ENCODE results near the gene CXCL14. TPM values are rescaled to one million over a fixed set of nuclear protein-coding genes. Genes with fewer than 3 reads are reported as not detected.
A peak's percentile ranks its signal among the peaks of the same experiment; 100 is the strongest.

The CXCL14 gene, protein sequence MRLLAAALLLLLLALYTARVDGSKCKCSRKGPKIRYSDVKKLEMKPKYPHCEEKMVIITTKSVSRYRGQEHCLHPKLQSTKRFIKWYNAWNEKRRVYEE
- total RNA-seq (10 to 100 TPM in 3 of 4 donors, 1 to 10 TPM in 1; 2.6 to 28.9 (median 22.6) TPM), polyA plus RNA-seq (10 to 100 TPM in 2 of 3 donors, 1 to 10 TPM in 1; 8.8 to 28.3 (median 21.0) TPM)
- long read RNA-seq, donor 1, transcript CXCL14-202 (4 exons, 1,760 nt), result major isoform, 35 of 37 reads
- long read RNA-seq, donor 1, partial matches to known transcripts, result 0 of 37 reads
- long read RNA-seq, donor 1, other reads (novel, unspliced or antisense), result 2 of 37 reads
- long read RNA-seq, donor 2, transcript CXCL14-202 (4 exons, 1,760 nt), result major isoform, 76 of 86 reads
- long read RNA-seq, donor 2, partial matches to known transcripts, result 1 of 86 reads
- long read RNA-seq, donor 2, other reads (novel, unspliced or antisense), result 9 of 86 reads

DNA sequence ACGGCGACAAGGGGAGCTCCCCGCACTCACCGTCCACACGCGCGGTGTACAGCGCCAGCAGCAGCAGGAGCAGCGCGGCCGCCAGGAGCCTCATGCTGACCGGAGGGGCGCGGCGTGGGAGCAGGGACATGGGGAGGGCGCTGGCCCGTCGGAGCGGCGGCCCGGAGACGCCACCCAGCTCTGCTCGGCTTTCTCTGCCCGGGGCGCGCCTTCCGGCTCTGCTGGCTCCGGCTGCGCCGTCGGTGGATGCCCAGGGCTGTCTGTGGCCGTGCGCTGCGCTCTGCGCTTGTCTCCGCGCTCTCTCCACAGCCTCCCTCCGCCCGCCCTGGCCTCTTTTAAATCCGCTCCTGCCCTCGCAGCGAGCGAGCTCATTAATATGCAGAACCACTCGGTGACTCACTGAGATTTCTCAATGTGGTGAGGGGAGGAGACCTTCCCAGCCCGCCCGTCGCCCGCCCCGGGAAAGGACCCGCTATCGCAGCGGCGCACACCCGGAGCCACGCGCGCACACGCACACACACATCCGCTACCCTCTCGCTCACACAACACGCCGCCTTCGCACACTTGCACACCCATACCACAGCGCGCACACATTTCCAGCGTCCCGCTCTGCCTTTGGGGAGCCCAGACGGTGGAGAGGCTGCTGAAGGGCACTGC is at the start of gene CXCL14:
Gene CXCL14, minus strand, starts transcription at position 307 of the 657 bp plus-strand sequence. Its CDS starts 213 bp downstream, at position 94.
- intact Hi-C loops (cut with DNase I), result no loop called here
- ATAC-seq, result peak; percentile 61 to 84 (median 75)
- Histone ChIP-seq H3K9me3 (no peaks in the 10 kb centered on the region), H3K27ac (no peak within 1 kb of the TSS), H3K27me3 (ENCODE audit: insufficient read depth in 3 of 3, low read length in 2 of 3) (peaks cover 0 to 57% (median 12%) of the 10 kb centered on the region in 3 donors), H3K4me1 (no peaks in the 10 kb centered on the region), H3K4me3 (peak within 1 kb of the TSS; percentile 57), H3K36me3 (ENCODE audit: insufficient read depth in 1 of 2, low read depth in 1 of 2) (no peaks in the 10 kb centered on the region)
- DNase-seq, result peak; percentile 47 to 84
- TF ChIP-seq, protein P1, sequence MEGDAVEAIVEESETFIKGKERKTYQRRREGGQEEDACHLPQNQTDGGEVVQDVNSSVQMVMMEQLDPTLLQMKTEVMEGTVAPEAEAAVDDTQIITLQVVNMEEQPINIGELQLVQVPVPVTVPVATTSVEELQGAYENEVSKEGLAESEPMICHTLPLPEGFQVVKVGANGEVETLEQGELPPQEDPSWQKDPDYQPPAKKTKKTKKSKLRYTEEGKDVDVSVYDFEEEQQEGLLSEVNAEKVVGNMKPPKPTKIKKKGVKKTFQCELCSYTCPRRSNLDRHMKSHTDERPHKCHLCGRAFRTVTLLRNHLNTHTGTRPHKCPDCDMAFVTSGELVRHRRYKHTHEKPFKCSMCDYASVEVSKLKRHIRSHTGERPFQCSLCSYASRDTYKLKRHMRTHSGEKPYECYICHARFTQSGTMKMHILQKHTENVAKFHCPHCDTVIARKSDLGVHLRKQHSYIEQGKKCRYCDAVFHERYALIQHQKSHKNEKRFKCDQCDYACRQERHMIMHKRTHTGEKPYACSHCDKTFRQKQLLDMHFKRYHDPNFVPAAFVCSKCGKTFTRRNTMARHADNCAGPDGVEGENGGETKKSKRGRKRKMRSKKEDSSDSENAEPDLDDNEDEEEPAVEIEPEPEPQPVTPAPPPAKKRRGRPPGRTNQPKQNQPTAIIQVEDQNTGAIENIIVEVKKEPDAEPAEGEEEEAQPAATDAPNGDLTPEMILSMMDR (IDR thresholded peaks at IDR 0.05), result no peak
- 1 to 2% (median 1%) methylated on average over 58 to 68 of the region's 68 CpGs for WGBS, 3 donors

DNA sequence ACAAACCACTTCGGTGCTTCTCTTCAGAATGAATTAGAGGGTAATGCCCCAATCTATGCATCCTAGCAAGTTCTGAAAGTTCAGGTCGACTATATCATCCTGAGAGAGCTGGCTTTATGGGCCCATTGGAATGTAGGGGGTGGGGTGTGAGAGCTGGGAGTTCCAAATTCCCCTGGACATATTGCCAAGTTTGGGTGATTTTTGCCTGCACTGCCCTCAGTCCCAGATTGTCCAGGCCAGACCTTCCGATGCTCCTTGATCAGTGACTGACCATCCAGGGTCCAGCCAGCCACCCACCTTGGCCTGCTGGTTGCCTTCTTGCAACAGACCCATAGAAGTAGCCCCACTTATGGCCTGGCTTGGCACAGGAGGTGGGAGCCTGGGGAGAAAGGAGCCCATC is 47.8 kb upstream of the CXCL14 start:
- H3K27me3 ChIP-seq (ENCODE audit: insufficient read depth in 3 of 3, low read length in 2 of 3), result no peaks in the 10 kb centered on the region
- no peak overlapping the region for H3K27ac ChIP-seq
- WGBS, 3 donors, result 47 to 71% (median 48%) methylated on average over 3 of the region's 3 CpGs
- TF ChIP-seq, protein P1 (IDR thresholded peaks at IDR 0.05), result no peak
- no peaks in the 10 kb centered on the region for H3K4me1 ChIP-seq
- H3K4me3 ChIP-seq, result no peak overlapping the region
- no peaks in the 10 kb centered on the region for H3K9me3 ChIP-seq
- DNase-seq (no peak), ATAC-seq (no peak)
- no peaks in the 10 kb centered on the region for H3K36me3 ChIP-seq (ENCODE audit: insufficient read depth in 1 of 2, low read depth in 1 of 2)
- intact Hi-C loops (cut with DNase I), result no loop called here

GRCh38 chr5:135625961-135626360 is 47.2 kb upstream of the CXCL14 start:
- Histone ChIP-seq H3K36me3 (ENCODE audit: insufficient read depth in 1 of 2, low read depth in 1 of 2) (no peaks in the 10 kb centered on the region), H3K9me3 (no peaks in the 10 kb centered on the region), H3K4me3 (no peak overlapping the region), H3K4me1 (no peaks in the 10 kb centered on the region), H3K27ac (no peak overlapping the region), H3K27me3 (ENCODE audit: insufficient read depth in 3 of 3, low read length in 2 of 3) (no peaks in the 10 kb centered on the region)
- 79 to 93% (median 83%) methylated on average over 3 of the region's 3 CpGs for WGBS, 3 donors
- TF ChIP-seq, protein P1 (IDR thresholded peaks at IDR 0.05), result no peak
- intact Hi-C loops (cut with DNase I), result no loop called here
- ATAC-seq, result no peak
- DNase-seq, result no peak

DNA sequence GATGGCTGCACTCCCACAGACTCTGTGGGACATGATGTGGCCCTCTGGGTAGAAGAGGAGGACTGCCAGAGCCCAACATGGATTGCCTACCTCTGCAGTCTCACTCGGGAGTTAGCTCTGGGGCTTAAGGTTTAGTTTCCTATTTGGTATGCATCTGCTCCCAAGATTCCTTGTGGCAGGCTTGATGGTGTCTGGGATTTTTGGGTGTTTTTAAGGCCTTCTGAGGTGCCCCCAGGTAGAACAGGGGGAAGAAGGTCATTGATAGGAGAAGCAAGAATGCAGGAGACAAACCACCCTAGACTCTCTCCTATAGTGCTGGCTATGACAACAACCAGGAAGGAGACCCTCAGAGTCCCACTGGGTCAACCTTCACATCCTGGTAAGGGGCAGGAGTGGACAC is 46.7 kb upstream of the CXCL14 start:
- intact Hi-C loops (cut with DNase I), result no loop called here
- no peak overlapping the region for H3K27ac ChIP-seq

More for the DNA sequence above, 46.7 kb upstream of the CXCL14 start:
- DNase-seq, result no peak
- H3K4me1 ChIP-seq, result no peaks in the 10 kb centered on the region
- H3K4me3 ChIP-seq, result no peak overlapping the region
- ATAC-seq, result no peak
- TF ChIP-seq, protein P1 (IDR thresholded peaks at IDR 0.05), result no peak
- no peaks in the 10 kb centered on the region for H3K36me3 ChIP-seq (ENCODE audit: insufficient read depth in 1 of 2, low read depth in 1 of 2)
- no peaks in the 10 kb centered on the region for H3K9me3 ChIP-seq
- H3K27me3 ChIP-seq (ENCODE audit: insufficient read depth in 3 of 3, low read length in 2 of 3), result no peaks in the 10 kb centered on the region
- WGBS, 3 donors, result 73 to 90% (median 90%) methylated on average over 1 of the region's 1 CpG
